Vagina (tissue), 2 donors: ENCODE measurements around the gene DPYSL4.

ENCODE experiments used
- POLR2AphosphoS5 ChIP-seq, 2 donors: sonication (generic); formaldehyde crosslinking; IDR thresholded peaks; one replicate each; pipeline ENCODE4 v1.9.0; 2017; ENCODE audit warnings: antibody characterized with exemption in 2 of 2, mild to moderate bottlenecking in 2 of 2, low read depth in 1 of 2; ENCODE audit not compliant: insufficient read depth in 1 of 2
- TF ChIP-seq, protein P1 (sequence below), 3 experiments: fragments of 450-650 bp in 2 of 3; fragments of 200-600 bp in 1 of 3; sonication (generic) in 1 of 3; IDR thresholded peaks; one replicate each; pipeline ENCODE4 v1.5.1; 2017 to 2019; ENCODE audit warnings: antibody characterized with exemption in 3 of 3, mild to moderate bottlenecking in 2 of 3, moderate library complexity in 2 of 3

DNA sequence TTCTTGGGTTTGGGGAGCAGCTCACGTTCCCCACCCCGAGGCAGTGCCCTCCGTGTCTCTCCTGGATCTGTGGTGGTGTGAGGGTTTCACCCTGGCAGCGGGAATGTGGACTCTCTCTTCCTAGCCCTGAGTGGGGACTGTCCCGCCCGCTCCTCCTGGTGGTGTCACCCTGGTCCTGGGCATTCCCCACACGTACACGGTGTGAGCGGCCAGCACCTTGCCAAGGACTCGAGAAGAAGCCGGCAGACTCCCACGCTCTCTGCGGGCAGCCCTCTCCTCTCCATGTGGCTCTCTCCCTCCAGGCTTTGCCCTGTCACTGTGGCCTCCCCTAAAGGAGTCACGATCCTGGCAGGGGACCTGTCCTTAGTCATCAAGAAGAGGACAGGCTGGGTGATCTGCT lies 24.0 kb downstream of the DPYSL4 start:
- TF ChIP-seq, protein P1, sequence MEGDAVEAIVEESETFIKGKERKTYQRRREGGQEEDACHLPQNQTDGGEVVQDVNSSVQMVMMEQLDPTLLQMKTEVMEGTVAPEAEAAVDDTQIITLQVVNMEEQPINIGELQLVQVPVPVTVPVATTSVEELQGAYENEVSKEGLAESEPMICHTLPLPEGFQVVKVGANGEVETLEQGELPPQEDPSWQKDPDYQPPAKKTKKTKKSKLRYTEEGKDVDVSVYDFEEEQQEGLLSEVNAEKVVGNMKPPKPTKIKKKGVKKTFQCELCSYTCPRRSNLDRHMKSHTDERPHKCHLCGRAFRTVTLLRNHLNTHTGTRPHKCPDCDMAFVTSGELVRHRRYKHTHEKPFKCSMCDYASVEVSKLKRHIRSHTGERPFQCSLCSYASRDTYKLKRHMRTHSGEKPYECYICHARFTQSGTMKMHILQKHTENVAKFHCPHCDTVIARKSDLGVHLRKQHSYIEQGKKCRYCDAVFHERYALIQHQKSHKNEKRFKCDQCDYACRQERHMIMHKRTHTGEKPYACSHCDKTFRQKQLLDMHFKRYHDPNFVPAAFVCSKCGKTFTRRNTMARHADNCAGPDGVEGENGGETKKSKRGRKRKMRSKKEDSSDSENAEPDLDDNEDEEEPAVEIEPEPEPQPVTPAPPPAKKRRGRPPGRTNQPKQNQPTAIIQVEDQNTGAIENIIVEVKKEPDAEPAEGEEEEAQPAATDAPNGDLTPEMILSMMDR (IDR thresholded peaks at IDR 0.05): no peak
- no peak for TF ChIP-seq POLR2AphosphoS5 (IDR thresholded peaks at IDR 0.05; ENCODE audit: insufficient read depth in 1 of 2, low read depth in 1 of 2)
